HG02938 (cell line): Measurements from ENCODE around the gene TRAF3IP3.

Source experiments
- ATAC-seq: cut with Tn5 transposase; IDR thresholded peaks from one replicate; pipeline ENCODE4 v1.9.1; 2021; ENCODE audit warnings: mild to moderate bottlenecking, moderate library complexity; ENCODE audit not compliant: unreplicated experiment

TRAF3IP3 gene

DNA sequence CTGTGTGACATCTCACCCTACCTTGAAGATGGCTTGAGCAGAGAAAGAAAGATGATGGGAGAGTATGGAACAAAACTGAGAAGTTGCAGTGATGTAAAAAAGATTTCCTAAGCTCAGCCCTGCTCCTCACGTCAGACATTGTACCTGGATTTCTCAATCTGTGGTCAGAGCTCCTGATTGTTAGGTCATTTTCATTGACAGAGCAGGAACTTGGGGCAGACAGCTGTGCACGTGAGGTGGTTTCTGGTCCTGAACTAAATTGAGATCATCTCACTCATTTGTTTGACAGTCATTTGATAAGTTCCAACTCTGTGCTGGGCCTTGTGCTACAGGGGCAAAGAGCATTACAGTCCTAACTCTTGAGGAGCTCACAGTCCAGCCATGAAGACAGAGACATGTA, 10.2 kb downstream of the TRAF3IP3 start:
- no peak for ATAC-seq

GRCh38 chr1:209767096-209767495, 11.2 kb downstream of the TRAF3IP3 start:
- ATAC-seq, result no peak

GRCh38 chr1:209767706-209768105, 11.9 kb downstream of the TRAF3IP3 start:
- ATAC-seq, result no peak

DNA sequence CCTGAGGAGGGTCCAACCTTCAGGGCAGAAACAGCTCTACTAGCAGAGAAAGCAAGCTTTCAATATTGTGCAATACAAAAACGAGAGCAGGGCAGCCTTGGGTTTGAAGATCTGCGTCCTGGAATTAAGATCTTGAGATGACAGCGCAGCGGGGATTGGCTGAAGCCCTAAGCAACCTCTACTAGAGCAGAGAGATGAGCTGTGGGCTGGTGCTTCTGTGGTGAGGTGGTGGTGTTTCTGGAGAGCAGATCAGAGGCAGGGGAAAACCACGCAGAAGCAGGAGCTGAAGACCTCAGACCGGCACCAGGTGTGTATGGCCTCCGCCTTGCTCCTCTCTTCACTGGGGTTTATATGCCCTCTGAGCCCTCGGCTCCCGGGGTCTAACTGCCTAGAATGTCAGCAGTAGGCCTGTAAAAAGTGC, 12.5 kb downstream of the TRAF3IP3 start:
- peak; percentile 84 for ATAC-seq

- peak; percentile 61 for ATAC-seq
Observed at GRCh38 chr1:209769171-209769904, 13.5 kb downstream of the TRAF3IP3 start.

DNA sequence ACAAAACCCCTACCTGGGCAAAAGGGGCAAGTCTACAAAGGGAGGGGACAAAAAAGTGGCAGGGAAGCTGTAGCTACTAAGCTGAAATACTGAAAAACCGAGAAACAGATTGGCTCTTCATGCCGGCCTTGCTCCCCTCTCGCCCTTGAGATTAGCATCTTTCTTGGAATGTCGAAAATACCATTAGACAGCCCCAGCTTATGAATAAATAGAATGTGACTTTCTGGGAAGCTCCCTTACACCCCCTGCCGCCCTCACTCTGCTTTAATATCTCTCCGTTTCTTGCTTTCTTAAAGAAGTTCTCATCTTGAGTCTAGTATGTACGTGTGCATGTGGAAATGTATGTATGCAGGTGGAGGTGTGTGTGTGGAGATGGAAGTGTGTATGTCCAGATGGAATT, 14.1 kb downstream of the TRAF3IP3 start:
- ATAC-seq, result no peak

DNA sequence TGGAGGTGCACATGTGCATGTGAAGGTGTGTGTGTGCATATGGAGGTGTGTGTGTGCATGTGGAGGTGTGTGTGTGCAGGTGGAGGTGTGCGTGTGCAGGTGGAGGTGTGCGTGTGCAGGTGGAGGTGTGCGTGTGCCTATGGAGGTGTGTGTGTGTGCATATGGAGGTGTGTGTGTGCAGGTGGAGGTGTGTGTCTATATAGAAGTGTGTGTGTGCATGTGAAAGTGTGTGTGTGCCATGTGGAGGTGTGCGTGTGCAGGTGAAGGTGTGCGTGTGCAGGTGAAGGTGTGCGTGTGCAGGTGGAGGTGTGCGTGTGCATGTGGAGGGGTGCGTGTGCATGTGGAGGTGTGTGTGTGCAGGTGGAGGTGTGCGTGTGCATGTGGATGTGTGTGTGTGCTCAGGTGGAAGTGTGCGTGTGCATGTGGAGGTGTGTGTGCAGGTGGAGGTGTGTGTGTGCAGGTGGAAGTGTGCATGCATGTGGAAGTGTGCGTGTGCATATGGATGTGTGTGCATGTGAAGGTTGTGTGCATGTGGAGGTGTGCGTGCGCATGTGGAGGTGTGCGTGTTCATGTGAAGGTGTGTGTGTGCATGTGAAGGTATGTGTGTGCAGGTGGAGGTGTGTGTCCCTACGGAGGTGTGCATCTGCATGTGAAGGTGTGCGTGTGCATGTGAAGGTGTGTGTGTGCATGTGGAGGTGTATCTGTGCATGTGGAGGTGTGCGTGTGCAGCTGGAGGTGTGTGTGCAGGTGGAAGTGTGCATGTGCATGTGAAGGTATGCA, 15.0 kb downstream of the TRAF3IP3 start:
- no peak for ATAC-seq

DNA sequence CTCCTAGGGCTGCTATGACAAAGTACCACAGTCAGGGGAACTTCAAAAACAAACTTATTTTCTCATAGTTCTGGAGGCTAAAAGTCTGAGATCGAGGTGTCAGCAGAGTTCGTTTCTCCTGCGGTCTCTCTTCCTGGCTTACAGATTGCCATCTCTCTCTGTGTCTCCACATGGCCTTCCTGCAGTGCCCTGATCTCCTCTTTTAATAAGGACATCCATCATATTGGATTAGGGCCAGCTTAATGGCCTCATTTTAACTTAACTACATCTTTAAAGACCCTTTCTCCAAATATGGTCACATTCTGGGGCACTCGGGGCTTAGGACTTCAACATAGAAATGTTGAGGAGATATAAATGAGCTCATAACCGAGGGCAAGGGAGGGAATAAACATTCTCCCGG, 16.3 kb downstream of the TRAF3IP3 start:
- ATAC-seq, result no peak

DNA sequence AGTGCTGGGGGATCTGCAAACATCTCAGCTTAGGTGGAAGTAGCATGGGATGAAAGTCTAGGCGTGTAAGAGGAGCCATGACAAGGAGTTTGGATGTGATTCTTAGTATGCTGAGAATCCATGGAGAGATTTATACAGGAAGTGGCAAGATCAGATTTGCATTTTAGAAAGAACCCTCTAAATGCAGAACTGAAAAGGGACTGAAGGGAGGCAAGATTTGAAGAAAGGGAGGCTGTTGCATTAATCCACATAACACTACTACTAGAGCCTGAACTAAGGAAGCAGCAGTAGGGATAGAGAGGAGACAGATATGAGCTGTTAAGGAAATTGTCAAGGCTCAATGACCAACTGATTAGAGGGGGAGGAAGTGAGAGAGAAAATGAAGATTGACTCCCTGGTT, 18.7 kb downstream of the TRAF3IP3 start:
- peak; percentile 62 for ATAC-seq

DNA sequence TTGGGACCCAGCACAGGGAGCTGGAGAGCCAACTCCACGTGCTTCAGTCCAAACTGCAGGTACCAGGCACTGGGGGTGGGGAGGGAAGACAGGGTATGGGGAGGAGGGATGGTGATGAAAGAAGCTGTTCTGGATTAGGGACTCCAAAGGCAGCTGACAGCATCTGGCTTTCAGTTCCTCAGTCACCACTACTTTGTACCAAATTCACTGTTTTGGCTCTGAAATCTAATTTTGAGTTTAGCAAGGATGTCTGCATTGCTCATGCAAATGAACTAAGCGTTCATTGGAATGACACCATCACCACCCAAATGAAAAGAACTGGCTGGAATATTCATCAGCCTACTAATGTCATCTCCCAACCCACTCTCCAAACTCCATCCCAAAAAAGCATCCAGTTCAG, 19.8 kb downstream of the TRAF3IP3 start:
- no peak for ATAC-seq

GRCh38 chr1:209777587-209777986, 21.7 kb downstream of the TRAF3IP3 start:
- ATAC-seq, result no peak

GRCh38 chr1:209778102-209778501, 22.2 kb downstream of the TRAF3IP3 start:
- ATAC-seq, result no peak

DNA sequence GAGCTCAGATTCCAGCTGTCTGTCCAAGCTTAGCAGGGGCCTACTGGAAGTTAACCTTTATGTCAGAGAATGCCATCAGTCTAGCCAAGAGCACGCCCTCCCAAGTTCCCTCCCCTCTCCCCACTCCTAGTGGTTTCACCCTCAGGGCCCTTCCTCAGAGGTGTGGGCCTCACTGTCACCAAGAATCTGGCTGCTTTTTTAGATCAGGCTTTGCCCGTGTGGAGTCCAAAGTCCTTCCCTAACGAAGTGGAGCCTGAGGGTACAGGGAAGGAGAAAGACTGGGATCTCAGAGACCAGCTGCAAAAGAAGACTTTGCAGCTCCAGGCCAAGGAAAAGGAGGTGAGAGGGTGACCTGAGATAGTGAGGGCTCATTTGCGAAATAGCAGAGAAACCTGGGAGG, 24.4 kb downstream of the TRAF3IP3 start:
- no peak for ATAC-seq

GRCh38 chr1:209783386-209783785, 27.5 kb downstream of the TRAF3IP3 start:
- no peak for ATAC-seq

DNA sequence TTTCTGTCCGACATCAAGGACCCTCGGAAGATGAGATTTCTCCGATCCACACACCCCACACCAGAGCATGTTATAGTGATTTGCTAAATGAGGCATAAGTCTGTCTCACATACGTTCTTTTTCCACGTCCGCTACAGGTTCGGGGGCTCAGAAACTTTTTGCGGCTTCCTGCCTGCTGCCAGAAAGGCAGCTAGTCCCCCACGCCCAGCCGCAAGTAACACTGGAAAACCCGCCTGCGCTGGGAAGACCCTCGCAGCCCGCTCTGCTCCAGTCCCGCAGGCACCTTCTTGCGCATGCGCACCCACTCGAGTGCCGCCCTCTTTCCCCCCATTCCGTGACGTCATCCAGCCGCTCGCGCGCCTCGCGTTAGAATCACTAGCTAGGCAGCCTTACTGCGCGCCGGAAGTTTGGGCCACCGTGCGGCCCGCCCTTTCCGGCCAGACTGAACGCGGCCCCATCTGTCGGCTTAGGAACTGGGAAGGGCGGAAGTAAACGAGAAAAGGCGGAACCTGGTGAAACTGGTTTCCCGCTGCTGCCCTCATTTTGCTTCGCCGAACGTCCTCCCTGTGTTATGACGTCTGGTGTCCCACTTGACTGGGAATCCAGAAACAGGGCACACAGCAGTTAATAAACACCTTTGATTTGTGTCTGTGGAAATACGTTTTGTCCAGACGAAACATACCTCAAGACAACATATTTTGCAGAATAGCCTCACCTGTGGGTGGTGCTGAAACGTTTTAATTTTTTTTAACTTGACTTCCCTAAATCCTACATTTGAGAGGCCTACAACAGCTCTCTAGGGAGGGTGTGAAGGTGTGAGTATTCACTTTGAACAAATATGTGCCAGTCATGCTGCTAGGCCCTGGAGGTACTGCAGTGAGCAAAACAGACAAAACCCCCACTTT, 28.7 kb downstream of the TRAF3IP3 start, which contains the start of gene C1orf74:
C1orf74 (minus strand) TSS at position 295 of the 905 bp plus-strand sequence. CDS start 925 bp downstream, outside the sequence.
- ATAC-seq, result peak; percentile 98

DNA sequence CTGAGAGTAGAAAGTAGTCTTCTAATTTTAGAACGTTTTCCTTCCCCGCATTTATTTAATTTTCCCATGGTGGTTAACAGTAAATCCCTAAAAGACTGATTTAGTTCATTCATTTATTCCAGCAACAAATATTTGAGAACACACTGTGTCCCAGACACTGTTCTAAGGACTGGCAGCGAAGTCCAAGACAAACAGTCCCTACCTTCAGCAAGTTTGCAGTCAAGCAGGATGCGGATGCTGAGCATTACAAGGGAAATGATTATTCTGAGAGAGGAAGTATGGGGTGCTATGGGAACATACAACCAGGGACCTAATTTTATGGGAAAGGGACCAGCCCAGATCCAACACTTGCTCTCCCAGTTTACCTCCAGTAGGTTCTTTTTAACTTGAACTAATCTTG, 29.7 kb downstream of the TRAF3IP3 start:
- no peak for ATAC-seq

DNA sequence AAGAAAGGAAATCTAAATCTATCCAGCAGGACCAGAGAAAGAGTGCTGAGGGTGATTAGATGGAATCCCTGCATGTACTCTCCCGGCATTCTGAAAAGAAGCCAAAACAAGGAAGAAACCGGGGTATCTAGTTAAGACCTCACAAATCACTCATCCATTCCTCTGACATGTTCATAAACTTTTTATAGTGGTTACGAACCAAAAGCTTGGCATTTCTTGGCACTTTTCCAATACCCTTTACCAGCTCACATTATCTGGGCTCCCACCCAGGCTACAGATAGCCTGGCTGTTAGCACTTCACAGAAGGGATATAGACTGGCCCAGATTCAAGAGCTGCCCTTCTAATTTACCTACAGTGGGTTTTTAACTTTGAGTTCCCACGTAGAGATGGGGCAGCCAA, 30.3 kb downstream of the TRAF3IP3 start:
- no peak for ATAC-seq

- ATAC-seq, result no peak
Observed at GRCh38 chr1:209787551-209787950, 31.7 kb downstream of the TRAF3IP3 start.

GRCh38 chr1:209789245-209789644, 33.4 kb downstream of the TRAF3IP3 start:
- ATAC-seq, result no peak

GRCh38 chr1:209790286-209791193, 34.7 kb downstream of the TRAF3IP3 start:
- no peak for ATAC-seq
